ENCODE measurements around the gene OR4K15.
"Not testable (repeated sequence)": the region's sequence is repeated elsewhere in the genome, so short reads cannot be mapped to it uniquely, and the experiment has no call there.

Gene OR4K15

DNA sequence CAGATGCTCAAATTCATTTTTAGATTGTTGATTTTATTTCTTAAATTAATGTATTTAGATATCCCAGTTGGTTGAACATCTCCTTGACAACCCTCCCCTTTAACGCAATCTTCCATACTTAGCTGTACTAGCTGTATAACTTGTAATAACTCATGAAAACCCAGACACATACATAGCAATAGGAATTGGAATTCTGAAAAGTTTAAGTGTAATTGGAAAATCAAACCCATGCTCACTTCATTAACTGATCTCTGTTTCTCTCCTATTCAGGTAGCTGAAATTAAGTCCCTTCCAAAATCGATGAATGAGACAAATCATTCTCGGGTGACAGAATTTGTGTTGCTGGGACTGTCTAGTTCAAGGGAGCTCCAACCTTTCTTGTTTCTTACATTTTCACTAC, at the start of gene OR4K15:
OR4K15 (plus strand) TSS at position 301 of the 400 bp plus-strand sequence; CDS start at position 301, 0 bp downstream.
- Mint-ChIP-seq H3K36me3 (no peaks in the 10 kb centered on the region), H3K4me1 (peaks cover 42% of the 10 kb centered on the region), H3K9me3 (peaks cover 6% of the 10 kb centered on the region), H3K27me3 (no peaks in the 10 kb centered on the region), H3K27ac (peak within 1 kb of the TSS; percentile 67), H3K4me3 (peak within 1 kb of the TSS; percentile 40)

GRCh38 chr14:19930617-19931016, 44.8 kb upstream of the OR4K15 start, which contains the start of gene OR4K1:
TSS of gene OR4K1 (plus strand) at chr14:19930917. CDS start at chr14:19935667, 4,750 bp downstream.
- H3K36me3 Mint-ChIP-seq = no peaks in the 10 kb centered on the region
- H3K27me3 Mint-ChIP-seq = peaks cover 2% of the 10 kb centered on the region
- H3K27ac Mint-ChIP-seq = no peak within 1 kb of the TSS
- H3K4me1 Mint-ChIP-seq = no peaks in the 10 kb centered on the region
- no peak within 1 kb of the TSS for H3K4me3 Mint-ChIP-seq
- peaks cover 4% of the 10 kb centered on the region for H3K9me3 Mint-ChIP-seq

DNA sequence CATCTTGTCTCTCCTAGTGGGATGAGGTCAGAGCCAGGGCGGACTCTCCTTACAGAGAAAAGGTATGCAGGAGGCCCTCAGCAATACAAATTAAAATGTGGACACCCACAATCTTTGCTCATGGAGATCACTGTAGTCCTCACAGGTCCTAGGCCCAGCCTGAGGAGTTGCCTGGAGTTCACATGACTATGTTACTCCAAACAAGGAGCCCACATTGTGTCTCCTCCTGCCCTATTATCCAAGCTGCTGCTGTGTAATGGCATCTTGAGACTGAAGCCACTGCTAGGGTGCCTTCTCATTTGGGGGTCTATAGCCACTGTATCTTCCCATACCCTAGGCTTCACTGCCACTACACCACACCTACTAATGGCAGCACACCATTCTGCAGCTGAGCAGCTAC, 33.7 kb upstream of the OR4K15 start:
- H3K36me3 Mint-ChIP-seq = no peaks in the 10 kb centered on the region

GRCh38 chr14:19947413-19948090, 27.8 kb upstream of the OR4K15 start:
- no peaks in the 10 kb centered on the region for H3K27me3 Mint-ChIP-seq
- H3K9me3 Mint-ChIP-seq = peaks cover 5% of the 10 kb centered on the region
- H3K4me1 Mint-ChIP-seq = peaks cover 4% of the 10 kb centered on the region
- H3K27ac Mint-ChIP-seq = no peak overlapping the region
- H3K4me3 Mint-ChIP-seq = no peak overlapping the region
- no peaks in the 10 kb centered on the region for H3K36me3 Mint-ChIP-seq

More for the DNA sequence above, 33.7 kb upstream of the OR4K15 start:
- H3K27ac Mint-ChIP-seq = no peak overlapping the region
- peaks cover 3% of the 10 kb centered on the region for H3K9me3 Mint-ChIP-seq
- H3K4me3 Mint-ChIP-seq = no peak overlapping the region
- no peaks in the 10 kb centered on the region for H3K27me3 Mint-ChIP-seq
- peaks cover under 1% of the 10 kb centered on the region for H3K4me1 Mint-ChIP-seq

- Mint-ChIP-seq H3K4me3 (no peak overlapping the region), H3K4me1 (peaks cover 4% of the 10 kb centered on the region), H3K36me3 (no peaks in the 10 kb centered on the region), H3K27me3 (no peaks in the 10 kb centered on the region), H3K27ac (no peak overlapping the region), H3K9me3 (peaks cover 5% of the 10 kb centered on the region)
Measured at GRCh38 chr14:19949218-19949617, 26.2 kb upstream of the OR4K15 start.

DNA sequence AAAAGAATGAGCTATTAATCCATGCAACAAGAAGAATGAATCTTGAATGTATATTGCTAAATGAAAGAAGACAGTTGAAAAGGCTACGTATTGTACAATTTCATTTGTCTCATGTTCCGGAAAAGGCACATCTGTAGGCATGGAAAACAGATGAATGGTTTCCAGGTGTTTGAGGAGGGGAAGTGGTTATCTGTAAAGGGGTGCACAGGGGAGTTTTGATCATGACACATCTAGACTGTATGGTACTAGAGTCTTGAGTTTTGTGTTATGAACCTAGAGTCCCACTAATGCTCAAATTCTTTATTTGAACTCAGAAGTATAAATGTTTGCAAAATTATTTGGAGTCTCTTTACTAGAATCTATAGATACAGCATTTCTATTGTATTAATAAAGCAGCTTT, 5.7 kb upstream of the OR4K15 start:
- H3K27ac Mint-ChIP-seq, H3K4me3 Mint-ChIP-seq, H3K27me3 Mint-ChIP-seq, H3K9me3 Mint-ChIP-seq, H3K36me3 Mint-ChIP-seq: not testable (repeated sequence)
- peaks cover 40% of the 10 kb centered on the region for H3K4me1 Mint-ChIP-seq

DNA sequence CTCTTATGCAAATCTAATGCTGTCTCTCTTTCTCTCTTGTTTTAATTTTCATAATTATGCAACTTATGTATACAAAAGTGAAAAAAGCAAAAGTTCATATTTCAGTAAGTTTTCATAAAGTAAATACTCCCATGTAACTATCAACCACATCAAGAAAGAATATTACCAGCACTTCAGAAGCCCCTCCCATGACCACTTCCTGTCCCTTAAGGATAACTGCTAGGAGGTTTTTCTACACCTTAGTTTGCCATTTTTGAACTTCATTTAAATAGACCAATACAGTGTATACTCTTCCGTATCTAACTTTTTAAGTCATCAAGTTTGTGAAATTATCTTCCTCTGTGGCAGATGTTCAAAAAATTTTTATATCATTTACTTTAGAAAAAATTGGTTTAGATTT, 547 bp upstream of the OR4K15 start:
- Mint-ChIP-seq H3K4me1 (peaks cover 42% of the 10 kb centered on the region), H3K27me3 (no peaks in the 10 kb centered on the region), H3K9me3 (peaks cover 6% of the 10 kb centered on the region), H3K27ac (peak overlapping the region; percentile 47), H3K4me3 (peak overlapping the region; percentile 32), H3K36me3 (no peaks in the 10 kb centered on the region)

GRCh38 chr14:19993438-19993837, 18.0 kb downstream of the OR4K15 start:
- Mint-ChIP-seq H3K36me3 (peaks cover 6% of the 10 kb centered on the region), H3K27me3 (no peaks in the 10 kb centered on the region), H3K4me1 (peaks cover 8% of the 10 kb centered on the region), H3K27ac (no peak overlapping the region), H3K4me3 (no peak overlapping the region), H3K9me3 (peaks cover 9% of the 10 kb centered on the region)

DNA sequence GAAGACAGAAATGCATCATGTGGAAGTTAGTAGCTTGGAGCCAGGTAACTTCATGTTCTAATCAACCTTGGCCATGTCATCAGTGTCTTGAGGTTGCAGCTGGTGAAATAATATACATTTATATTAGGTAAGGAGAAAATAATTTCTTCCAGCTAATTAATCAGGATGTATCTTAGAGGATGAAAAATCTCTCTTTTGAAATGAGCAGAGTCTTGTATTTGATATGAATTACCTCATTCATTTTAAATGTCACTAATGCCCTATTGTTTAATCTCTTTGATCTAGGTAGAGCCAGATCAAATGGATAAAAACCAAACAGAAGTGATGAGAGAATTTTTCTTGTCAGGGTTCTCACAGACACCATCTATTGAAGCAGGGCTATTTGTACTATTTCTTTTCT, 26.5 kb downstream of the OR4K15 start, which contains the start of gene OR4Q2:
OR4Q2 (plus strand) TSS at position 301 of the 400 bp plus-strand sequence.
- peaks cover 1% of the 10 kb centered on the region for H3K36me3 Mint-ChIP-seq
- H3K9me3 Mint-ChIP-seq = peaks cover 8% of the 10 kb centered on the region
- H3K4me3 Mint-ChIP-seq = no peak within 1 kb of the TSS
- H3K27me3 Mint-ChIP-seq = peaks cover 1% of the 10 kb centered on the region
- no peak within 1 kb of the TSS for H3K27ac Mint-ChIP-seq
- H3K4me1 Mint-ChIP-seq = no peaks in the 10 kb centered on the region

GRCh38 chr14:20002319-20002718, 26.9 kb downstream of the OR4K15 start:
- Mint-ChIP-seq H3K27ac (no peak overlapping the region), H3K9me3 (peaks cover 8% of the 10 kb centered on the region), H3K4me3 (no peak overlapping the region), H3K36me3 (peaks cover 1% of the 10 kb centered on the region), H3K4me1 (no peaks in the 10 kb centered on the region), H3K27me3 (peaks cover 1% of the 10 kb centered on the region)

DNA sequence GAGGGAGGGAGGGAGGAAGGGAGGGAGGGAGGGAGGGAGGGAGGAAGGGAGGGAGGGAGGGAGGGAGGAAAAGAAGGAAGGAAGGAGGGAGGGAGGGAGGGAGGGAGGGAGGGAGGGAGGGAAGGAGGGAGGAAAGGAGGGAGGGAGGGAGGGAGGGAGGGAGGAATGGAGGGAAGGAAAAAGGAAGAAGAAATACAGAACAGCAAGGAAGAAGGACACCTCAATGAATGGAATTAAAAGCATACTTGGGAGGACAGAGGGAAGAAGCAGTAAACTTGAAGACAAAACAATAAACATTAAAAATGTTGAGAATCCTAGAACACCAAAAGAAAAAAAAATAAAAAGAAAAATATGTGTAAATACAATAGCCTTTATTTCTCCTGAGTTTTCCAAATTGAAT, 32.8 kb downstream of the OR4K15 start:
- Mint-ChIP-seq H3K27ac (no peak overlapping the region), H3K36me3 (peaks cover 1% of the 10 kb centered on the region), H3K4me3 (no peak overlapping the region), H3K9me3 (peaks cover 6% of the 10 kb centered on the region), H3K4me1 (no peaks in the 10 kb centered on the region), H3K27me3 (no peaks in the 10 kb centered on the region)

DNA sequence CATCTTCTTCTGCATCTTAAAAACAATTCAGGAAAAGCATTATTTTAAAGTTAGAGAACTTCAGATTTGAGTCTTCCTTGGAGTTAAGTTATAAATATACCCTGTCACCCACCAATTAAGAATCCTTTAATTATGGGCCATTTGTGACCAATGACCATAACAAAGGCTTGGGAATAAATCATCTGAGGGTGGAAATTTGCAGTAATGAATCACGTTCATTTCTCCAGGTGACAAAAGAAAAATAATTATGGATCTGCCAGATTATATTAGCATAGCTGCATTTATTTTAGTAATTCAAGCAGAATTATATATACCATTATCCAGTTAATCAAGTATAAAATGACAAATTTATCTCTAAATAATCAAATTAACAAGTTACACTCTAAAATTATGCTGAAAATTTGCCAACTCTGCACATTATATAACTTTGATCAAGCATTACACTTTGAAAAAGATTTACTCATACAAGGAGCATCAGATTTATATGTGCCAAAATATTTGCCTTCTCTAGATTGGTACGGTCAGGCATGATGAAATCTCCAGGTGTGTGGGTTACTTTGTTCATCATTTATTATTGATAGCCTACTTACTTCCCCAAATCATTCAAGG, 44.0 kb downstream of the OR4K15 start, which contains the start of gene OR4K14:
OR4K14 (minus strand) TSS at position 51 of the 609 bp plus-strand sequence. CDS start 4,114 bp downstream, outside the sequence.
- Mint-ChIP-seq H3K27me3 (peaks cover 1% of the 10 kb centered on the region), H3K9me3 (peaks cover 7% of the 10 kb centered on the region), H3K4me3 (no peak within 1 kb of the TSS)

More for the DNA sequence above, 44.0 kb downstream of the OR4K15 start, which contains the start of gene OR4K14:
- Mint-ChIP-seq H3K4me1 (no peaks in the 10 kb centered on the region), H3K27ac (no peak within 1 kb of the TSS), H3K36me3 (no peaks in the 10 kb centered on the region)
